Natural killer cell treated with Interleukin-12 subunit alpha and Interleukin-12 subunit beta and Interleukin-15 and Interleukin-18, amount 100 ng/mL, for 72 hours (primary cell): ENCODE data around the gene TUT1. TPM values are rescaled to one million over a fixed set of nuclear protein-coding genes. Genes with fewer than 3 reads are reported as not detected.

Source experiments
- ATAC-seq, 2 donors: fragments of 150-1000 bp; cut with Tn5 transposase in 1 of 2; sonication (Bioruptor Pico), chemical (Tn5 transposase) in 1 of 2; 2 replicates each; pipeline ENCODE4 v1.10.0; 2021
- DNase-seq: peaks from one replicate; pipeline ENCODE4 v3.0.0; 2022; ENCODE audit warnings: low spot score
- H3K27ac Mint-ChIP-seq, 2 donors: 1 replicate in 1 of 2; 2 replicates in 1 of 2; pipeline ENCODE4 v1.8.0; 2022; ENCODE audit warnings: mixed read lengths in 2 of 2, mild to moderate bottlenecking in 1 of 2, moderate library complexity in 1 of 2
- H3K27me3 Mint-ChIP-seq, 2 donors: 1 replicate in 1 of 2; 2 replicates in 1 of 2; pipeline ENCODE4 v1.8.0; 2022; ENCODE audit warnings: mixed read lengths in 2 of 2
- H3K36me3 Mint-ChIP-seq: one replicate; pipeline ENCODE4 v1.8.0; 2022; ENCODE audit warnings: mixed read lengths
- H3K4me1 Mint-ChIP-seq, 2 donors: 1 replicate in 1 of 2; 2 replicates in 1 of 2; pipeline ENCODE4 v1.8.0; 2022; ENCODE audit warnings: low read depth in 2 of 2, mixed read lengths in 2 of 2, mild to moderate bottlenecking in 1 of 2
- H3K4me3 Mint-ChIP-seq: one replicate; pipeline ENCODE4 v1.8.0; 2022; ENCODE audit warnings: mixed read lengths
- H3K9me3 Mint-ChIP-seq: 2 replicates; pipeline ENCODE4 v1.8.0; 2022; ENCODE audit warnings: mixed read lengths
- total RNA-seq, 2 donors: library from RNA; stranded (reverse); gene quantifications; one replicate each; pipeline ENCODE4 v1.2.3, GENCODE V29; 2022

The TUT1 gene
- total RNA-seq, 2 donors from 2014 or later, result 24.1 to 35.7 TPM

GRCh38 chr11:62542750-62543567, 48.4 kb downstream of the TUT1 start:
- Mint-ChIP-seq H3K9me3 (no peaks in the 10 kb centered on the region), H3K27ac (peak overlapping the region; percentile 91 to 97), H3K27me3 (no peaks in the 10 kb centered on the region), H3K4me3 (peak overlapping the region; percentile 83), H3K36me3 (no peaks in the 10 kb centered on the region), H3K4me1 (peaks cover 68 to 69% of the 10 kb centered on the region in 2 donors)
- DNase-seq (peak; percentile 85), ATAC-seq (peak; percentile 73 to 79)

- Mint-ChIP-seq H3K4me3 (peak overlapping the region; percentile 83), H3K36me3 (no peaks in the 10 kb centered on the region), H3K9me3 (no peaks in the 10 kb centered on the region), H3K4me1 (peaks cover 62 to 63% of the 10 kb centered on the region in 2 donors), H3K27ac (peak overlapping the region; percentile 91 to 97), H3K27me3 (no peaks in the 10 kb centered on the region)
- ATAC-seq (no peak), DNase-seq (no peak)
Measured at GRCh38 chr11:62542111-62542745, 49.1 kb downstream of the TUT1 start.

GRCh38 chr11:62540804-62541701, 50.3 kb downstream of the TUT1 start:
- Mint-ChIP-seq H3K4me1 (peaks cover 65 to 67% of the 10 kb centered on the region in 2 donors), H3K36me3 (no peaks in the 10 kb centered on the region), H3K27ac (peak overlapping the region; percentile 91 to 97), H3K4me3 (peak overlapping the region; percentile 83), H3K27me3 (no peaks in the 10 kb centered on the region), H3K9me3 (no peaks in the 10 kb centered on the region)
- DNase-seq (no peak), ATAC-seq (peak; percentile 43 to 74)

GRCh38 chr11:62539238-62539925, 51.9 kb downstream of the TUT1 start:
- no peaks in the 10 kb centered on the region for H3K9me3 Mint-ChIP-seq
- no peak for DNase-seq
- H3K36me3 Mint-ChIP-seq, result peaks cover 3% of the 10 kb centered on the region
- peak; percentile 28 to 55 for ATAC-seq
- H3K4me1 Mint-ChIP-seq, result peaks cover 59 to 60% of the 10 kb centered on the region in 2 donors
- H3K27me3 Mint-ChIP-seq, result no peaks in the 10 kb centered on the region
- peak overlapping the region; percentile 63 for H3K4me3 Mint-ChIP-seq
- H3K27ac Mint-ChIP-seq, result peak overlapping the region; percentile 70 to 91

- Mint-ChIP-seq H3K9me3 (no peaks in the 10 kb centered on the region), H3K4me3 (peak overlapping the region; percentile 63), H3K36me3 (peaks cover 4% of the 10 kb centered on the region), H3K27me3 (no peaks in the 10 kb centered on the region), H3K4me1 (peaks cover 54 to 55% of the 10 kb centered on the region in 2 donors), H3K27ac (peak overlapping the region; percentile 70 to 91)
- no peak for ATAC-seq
- no peak for DNase-seq
Measured at GRCh38 chr11:62538470-62539237, 52.7 kb downstream of the TUT1 start.

GRCh38 chr11:62536301-62536957, 54.9 kb downstream of the TUT1 start:
- no peaks in the 10 kb centered on the region for H3K27me3 Mint-ChIP-seq
- H3K4me3 Mint-ChIP-seq, result no peak overlapping the region
- peaks cover 33 to 36% of the 10 kb centered on the region in 2 donors for H3K4me1 Mint-ChIP-seq
- peaks cover 4% of the 10 kb centered on the region for H3K36me3 Mint-ChIP-seq
- H3K27ac Mint-ChIP-seq, result peak overlapping the region; percentile 23 to 55
- DNase-seq (no peak), ATAC-seq (no peak)
- H3K9me3 Mint-ChIP-seq, result no peaks in the 10 kb centered on the region

GRCh38 chr11:62535802-62536201, 55.5 kb downstream of the TUT1 start:
- Mint-ChIP-seq H3K4me1 (peaks cover 26 to 32% of the 10 kb centered on the region in 2 donors), H3K27ac (no peak overlapping the region), H3K9me3 (no peaks in the 10 kb centered on the region), H3K36me3 (peaks cover 4% of the 10 kb centered on the region), H3K27me3 (no peaks in the 10 kb centered on the region), H3K4me3 (no peak overlapping the region)
- DNase-seq, result no peak
- no peak for ATAC-seq

GRCh38 chr11:62534779-62535545, 56.4 kb downstream of the TUT1 start:
- peaks cover 26 to 32% of the 10 kb centered on the region in 2 donors for H3K4me1 Mint-ChIP-seq
- H3K9me3 Mint-ChIP-seq, result no peaks in the 10 kb centered on the region
- no peaks in the 10 kb centered on the region for H3K27me3 Mint-ChIP-seq
- H3K4me3 Mint-ChIP-seq, result no peak overlapping the region
- no peak for DNase-seq
- peaks cover 4% of the 10 kb centered on the region for H3K36me3 Mint-ChIP-seq
- H3K27ac Mint-ChIP-seq, result peak overlapping the region in 1 of 2 donors; percentile 82
- no peak for ATAC-seq

GRCh38 chr11:62532096-62532495, 59.2 kb downstream of the TUT1 start:
- Mint-ChIP-seq H3K36me3 (peaks cover 11% of the 10 kb centered on the region), H3K4me3 (no peak overlapping the region), H3K9me3 (no peaks in the 10 kb centered on the region), H3K27me3 (no peaks in the 10 kb centered on the region), H3K4me1 (peaks cover 14 to 33% of the 10 kb centered on the region in 2 donors), H3K27ac (peak overlapping the region; percentile 66 to 89)
- ATAC-seq (no peak), DNase-seq (no peak)
